HG03060 (cell line): ENCODE results near the gene CD180.

Experiments used
- ATAC-seq: cut with Tn5 transposase; IDR thresholded peaks from one replicate; pipeline ENCODE4 v1.9.1; 2021; ENCODE audit warnings: low read depth, moderate number of reproducible peaks; ENCODE audit not compliant: unreplicated experiment

The CD180 gene

GRCh38 chr5:67164856-67165525 lies 31.6 kb downstream of the CD180 start:
- no peak for ATAC-seq

GRCh38 chr5:67163863-67164595 lies 32.6 kb downstream of the CD180 start:
- ATAC-seq = no peak

- no peak for ATAC-seq
Observed at GRCh38 chr5:67163231-67163756, 33.3 kb downstream of the CD180 start.

- no peak for ATAC-seq
Observed at GRCh38 chr5:67161767-67162166, 34.8 kb downstream of the CD180 start.

GRCh38 chr5:67160985-67161384 lies 35.6 kb downstream of the CD180 start:
- ATAC-seq = no peak

GRCh38 chr5:67160272-67160671 lies 36.3 kb downstream of the CD180 start:
- ATAC-seq = no peak

- no peak for ATAC-seq
Observed at GRCh38 chr5:67156976-67157583, 39.5 kb downstream of the CD180 start.

- no peak for ATAC-seq
Observed at GRCh38 chr5:67154556-67155206, 41.9 kb downstream of the CD180 start.

- ATAC-seq = no peak
Observed at GRCh38 chr5:67153292-67153691, 43.3 kb downstream of the CD180 start.

- no peak for ATAC-seq
Observed at GRCh38 chr5:67152400-67152799, 44.2 kb downstream of the CD180 start.

- ATAC-seq = no peak
Observed at GRCh38 chr5:67149951-67150523, 46.6 kb downstream of the CD180 start.

- no peak for ATAC-seq
Observed at GRCh38 chr5:67149057-67149950, 47.3 kb downstream of the CD180 start.

- no peak for ATAC-seq
Observed at GRCh38 chr5:67147760-67148159, 48.8 kb downstream of the CD180 start.

- ATAC-seq = no peak
Observed at GRCh38 chr5:67146981-67147380, 49.6 kb downstream of the CD180 start.

- ATAC-seq = no peak
Observed at GRCh38 chr5:67146574-67146973, 50.0 kb downstream of the CD180 start.

- ATAC-seq = no peak
Observed at GRCh38 chr5:67144183-67144639, 52.4 kb downstream of the CD180 start.

- ATAC-seq = no peak
Observed at GRCh38 chr5:67143549-67143948, 53.0 kb downstream of the CD180 start.

GRCh38 chr5:67142816-67143215 lies 53.8 kb downstream of the CD180 start:
- ATAC-seq = no peak

GRCh38 chr5:67141644-67142043 lies 55.0 kb downstream of the CD180 start:
- ATAC-seq = no peak

GRCh38 chr5:67140413-67140812 lies 56.2 kb downstream of the CD180 start:
- no peak for ATAC-seq
